Activated CD8-positive, alpha-beta T cell treated with anti-CD3 and anti-CD28 coated beads, Interleukin-2, amount 10 ng/mL, durations not matched to agents 7 days and 5 days (primary cell): ENCODE data around the gene ZFHX2. TPM values are rescaled to one million over a fixed set of nuclear protein-coding genes. Genes with fewer than 3 reads are reported as not detected.

ENCODE experiments used
- ATAC-seq: fragments of 150-1000 bp; cut with Tn5 transposase; one replicate; pipeline ENCODE4 v1.10.0; 2021; ENCODE audit warnings: moderate library complexity
- CTCF ChIA-PET: fragments of 350-600 bp; sonication (Branson Sonifier 250); formaldehyde crosslinking; loops from one replicate; lab custom pipeline; 2021; ENCODE audit warnings: antibody characterized with exemption; lab: Charles Lee
- POLR2A ChIA-PET: fragments of 350-600 bp; sonication (Branson Sonifier 250); formaldehyde crosslinking; loops from one replicate; lab custom pipeline; 2021; ENCODE audit warnings: antibody characterized with exemption; lab: Charles Lee
- DNase-seq: peaks from one replicate; pipeline ENCODE4 v3.0.0-alpha.2; 2020
- H3K27ac Mint-ChIP-seq: one replicate; pipeline ENCODE4 v1.8.0; 2021; ENCODE audit warnings: mild to moderate bottlenecking, mixed read lengths
- H3K27me3 Mint-ChIP-seq: one replicate; pipeline ENCODE4 v1.8.0; 2021; ENCODE audit warnings: low read depth, mixed read lengths
- H3K36me3 Mint-ChIP-seq: one replicate; pipeline ENCODE4 v1.8.0; 2021; ENCODE audit warnings: low read depth, mixed read lengths
- H3K4me1 Mint-ChIP-seq: one replicate; pipeline ENCODE4 v1.8.0; 2021; ENCODE audit warnings: low read depth, mixed read lengths
- H3K4me3 Mint-ChIP-seq: one replicate; pipeline ENCODE4 v1.8.0; 2021; ENCODE audit warnings: mild to moderate bottlenecking, mixed read lengths
- H3K9me3 Mint-ChIP-seq: one replicate; pipeline ENCODE4 v1.8.0; 2022; ENCODE audit warnings: mixed read lengths; ENCODE audit not compliant: insufficient read depth
- total RNA-seq, 2 experiments: library from RNA; stranded (reverse); gene quantifications; one replicate each; pipeline ENCODE4 v1.2.3, GENCODE V29; 2021

Gene ZFHX2
- total RNA-seq, 2 experiments from 2014 or later = 0.90 to 1.5 TPM

GRCh38 chr14:23580948-23581281 lies 29.4 kb upstream of the ZFHX2 start:
- no peak for DNase-seq
- Mint-ChIP-seq H3K36me3 (no peaks in the 10 kb centered on the region), H3K27me3 (peaks cover 50% of the 10 kb centered on the region), H3K9me3 (no peaks in the 10 kb centered on the region), H3K4me3 (no peak overlapping the region), H3K4me1 (peaks cover 8% of the 10 kb centered on the region), H3K27ac (no peak overlapping the region)
- ATAC-seq = no peak
- ChIA-PET CTCF (interaction anchor here (0.6 to 3.3 kb wide), 4 partner anchors 8 to 51 kb away, joined by 3 to 9 read pairs (median 4); no protein-coding TSS in a partner anchor), POLR2A (interaction anchor here (0.6 kb wide), 1 partner anchor 27 kb away, joined by 3 read pairs; no protein-coding TSS in a partner anchor)

GRCh38 chr14:23580152-23580926 lies 28.8 kb upstream of the ZFHX2 start:
- H3K27me3 Mint-ChIP-seq = peaks cover 51% of the 10 kb centered on the region
- POLR2A ChIA-PET = no interaction called here
- H3K27ac Mint-ChIP-seq = no peak overlapping the region
- no peak for ATAC-seq
- CTCF ChIA-PET = interaction anchor here (1.0 to 3.3 kb wide), 3 partner anchors 9 to 51 kb away, joined by 3 to 9 read pairs (median 4); no protein-coding TSS in a partner anchor
- DNase-seq = peak; percentile 19
- H3K4me3 Mint-ChIP-seq = no peak overlapping the region
- H3K36me3 Mint-ChIP-seq = no peaks in the 10 kb centered on the region
- H3K9me3 Mint-ChIP-seq = no peaks in the 10 kb centered on the region
- H3K4me1 Mint-ChIP-seq = peaks cover 9% of the 10 kb centered on the region

- Mint-ChIP-seq H3K4me1 (peaks cover 11% of the 10 kb centered on the region), H3K4me3 (no peak overlapping the region), H3K9me3 (no peaks in the 10 kb centered on the region), H3K36me3 (no peaks in the 10 kb centered on the region), H3K27me3 (peaks cover 57% of the 10 kb centered on the region), H3K27ac (no peak overlapping the region)
- DNase-seq (peak; percentile 16), ATAC-seq (no peak)
- ChIA-PET CTCF (interaction anchor here (1.0 to 3.3 kb wide), 2 partner anchors 9 to 20 kb away, joined by 3 to 9 read pairs; no protein-coding TSS in a partner anchor), POLR2A (no interaction called here)
Observed at GRCh38 chr14:23579739-23580138, 28.2 kb upstream of the ZFHX2 start.

DNA sequence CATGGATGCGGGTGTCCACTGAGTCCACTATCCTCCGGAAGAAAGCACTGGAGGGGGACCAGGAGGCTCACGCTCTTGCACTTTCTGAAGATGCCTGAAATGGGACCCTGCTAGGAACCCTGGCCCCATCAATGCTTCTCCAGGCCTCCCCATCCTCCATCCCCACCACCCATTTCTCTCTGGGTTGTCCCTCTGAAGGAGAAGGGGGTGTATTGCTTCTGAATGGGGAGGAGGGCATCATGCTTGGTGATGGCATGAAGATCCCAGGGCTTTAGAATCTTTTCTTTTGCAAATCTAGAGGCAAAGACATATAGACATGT lies 27.7 kb upstream of the ZFHX2 start:
- no peaks in the 10 kb centered on the region for H3K36me3 Mint-ChIP-seq
- POLR2A ChIA-PET = no interaction called here

DNA sequence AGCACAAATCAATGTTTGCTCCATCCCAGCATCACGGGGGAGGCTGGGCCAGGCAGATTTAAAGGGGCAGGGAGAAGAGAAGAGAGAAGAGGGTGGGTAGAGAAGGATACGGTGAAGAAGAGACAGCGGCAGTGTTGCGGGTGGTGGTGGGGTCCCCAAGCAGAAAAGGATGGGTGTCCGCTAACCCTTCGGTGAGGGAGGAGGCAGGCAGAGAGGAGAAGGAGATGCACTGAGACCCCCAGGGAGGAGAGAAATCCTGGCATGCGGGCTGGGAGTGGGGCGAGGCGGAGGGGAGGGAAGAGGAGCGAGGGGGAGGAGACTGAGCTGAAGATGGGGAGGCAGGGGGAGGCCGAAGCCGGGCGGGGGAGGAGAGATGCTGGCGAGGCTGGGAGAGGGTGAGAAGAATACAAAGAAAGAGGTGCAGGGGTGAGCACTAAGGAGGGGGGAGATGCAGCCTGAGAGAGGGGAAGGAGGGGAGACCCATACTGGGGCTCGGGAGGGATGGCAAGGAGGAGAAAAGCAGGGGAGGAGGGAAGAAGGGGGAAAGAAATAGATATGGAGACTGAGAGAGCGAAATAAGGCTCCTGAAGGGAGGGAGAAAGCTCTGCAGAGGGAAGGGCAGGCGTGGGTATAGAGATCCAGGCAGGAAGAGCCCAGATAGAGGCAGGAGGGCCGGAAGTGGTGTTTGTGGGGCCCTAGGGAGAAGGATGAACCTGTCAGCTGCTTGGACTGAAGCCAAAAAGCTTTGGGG lies 27.2 kb upstream of the ZFHX2 start, which contains the start of gene JPH4:
JPH4 (minus strand) TSS at position 231 of the 751 bp plus-strand sequence. CDS start 1,337 bp downstream, outside the sequence.
- H3K9me3 Mint-ChIP-seq = no peaks in the 10 kb centered on the region
- DNase-seq (peak; percentile 16), ATAC-seq (no peak)
- POLR2A ChIA-PET = no interaction called here
- peaks cover 11% of the 10 kb centered on the region for H3K4me1 Mint-ChIP-seq
- H3K27me3 Mint-ChIP-seq = peaks cover 57% of the 10 kb centered on the region
- CTCF ChIA-PET = interaction anchor here (0.8 kb wide), 1 partner anchor 53 kb away, joined by 3 read pairs; no protein-coding TSS in a partner anchor
- no peak within 1 kb of the TSS for H3K27ac Mint-ChIP-seq
- H3K36me3 Mint-ChIP-seq = no peaks in the 10 kb centered on the region
- no peak within 1 kb of the TSS for H3K4me3 Mint-ChIP-seq

More for the DNA sequence above, 27.7 kb upstream of the ZFHX2 start:
- Mint-ChIP-seq H3K4me1 (peaks cover 11% of the 10 kb centered on the region), H3K4me3 (no peak overlapping the region), H3K27ac (no peak overlapping the region), H3K9me3 (no peaks in the 10 kb centered on the region), H3K27me3 (peaks cover 58% of the 10 kb centered on the region)
- ATAC-seq = no peak
- CTCF ChIA-PET = no interaction called here
- DNase-seq = no peak

DNA sequence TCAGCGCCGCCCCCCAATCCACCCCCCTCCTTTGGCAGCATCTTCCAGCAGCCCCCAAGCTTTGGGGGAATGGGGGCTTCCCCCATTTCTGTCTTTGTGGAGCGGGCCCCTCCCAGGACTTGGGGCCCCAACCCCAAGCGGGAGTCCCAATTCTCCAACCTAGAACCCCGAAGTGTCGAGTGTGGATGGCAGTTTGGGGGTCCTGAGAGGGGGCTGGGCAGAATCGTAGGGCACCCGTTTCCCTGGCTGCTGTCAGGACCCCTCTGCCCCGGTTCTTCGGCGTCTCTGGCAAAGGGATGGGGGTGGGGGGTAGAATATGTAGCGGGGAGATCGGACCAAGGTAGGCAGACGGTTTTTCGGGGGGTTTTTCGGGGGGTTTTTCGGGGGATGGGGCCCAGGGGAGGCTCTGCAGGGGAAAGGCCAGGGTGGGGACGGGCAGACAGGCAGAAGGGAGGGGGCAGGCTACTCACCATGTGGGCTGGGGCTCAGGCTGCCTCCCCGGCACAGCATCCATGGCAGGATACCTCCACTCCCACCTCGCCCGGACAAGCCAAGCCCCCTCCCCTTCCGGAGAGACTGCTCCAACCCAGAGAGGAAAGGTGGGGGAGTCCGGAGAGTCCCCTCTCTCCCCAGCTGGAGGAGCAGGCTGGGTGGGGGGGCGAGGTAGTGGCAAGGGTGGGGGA lies 26.3 kb upstream of the ZFHX2 start:
- ChIA-PET POLR2A (no interaction called here), CTCF (interaction anchor here (0.8 kb wide), 1 partner anchor 54 kb away, joined by 3 read pairs; no protein-coding TSS in a partner anchor)
- H3K4me3 Mint-ChIP-seq = no peak overlapping the region

DNA sequence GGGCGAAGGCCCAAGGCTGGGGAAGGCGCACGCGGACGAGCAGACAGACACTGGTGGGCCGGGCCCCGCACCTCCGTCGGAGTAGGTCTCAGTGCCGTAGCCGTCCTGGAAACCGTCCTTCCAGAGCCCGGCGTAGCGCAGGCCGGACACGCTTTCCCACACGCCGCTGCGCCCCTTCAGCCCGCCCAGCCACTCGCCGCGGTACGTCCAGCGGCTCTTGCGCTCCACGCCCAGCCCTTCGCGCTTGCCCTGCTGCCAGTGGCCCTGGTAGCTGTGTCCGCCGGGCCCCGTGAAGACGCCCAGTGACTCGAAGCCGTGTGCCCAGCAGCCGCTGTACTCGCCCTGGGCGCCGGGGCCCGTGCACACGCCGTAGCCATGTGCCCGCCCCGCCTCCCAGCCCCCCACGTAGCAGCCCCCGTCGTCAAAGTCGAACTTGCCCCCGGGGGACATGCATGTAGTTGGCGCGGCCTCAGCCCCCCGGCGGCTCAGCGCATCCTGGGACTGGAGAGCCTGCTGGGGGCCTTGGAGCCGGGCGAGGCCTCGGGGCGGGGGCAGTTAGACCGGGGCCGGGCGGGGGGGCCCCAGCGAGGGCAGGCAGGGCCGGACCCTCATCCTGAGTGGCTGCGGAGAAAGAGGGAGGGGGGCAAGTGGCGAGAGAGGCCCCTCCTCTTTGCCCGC lies 25.6 kb upstream of the ZFHX2 start:
- Mint-ChIP-seq H3K27ac (no peak overlapping the region), H3K4me1 (peaks cover 22% of the 10 kb centered on the region), H3K9me3 (no peaks in the 10 kb centered on the region), H3K36me3 (no peaks in the 10 kb centered on the region), H3K27me3 (peaks cover 58% of the 10 kb centered on the region), H3K4me3 (peak overlapping the region; percentile 12)
- ATAC-seq (peak; percentile 33), DNase-seq (peak; percentile 19)
- ChIA-PET CTCF (no interaction called here), POLR2A (no interaction called here)

More for the DNA sequence above, 26.3 kb upstream of the ZFHX2 start:
- no peak overlapping the region for H3K27ac Mint-ChIP-seq
- peaks cover 56% of the 10 kb centered on the region for H3K27me3 Mint-ChIP-seq
- no peaks in the 10 kb centered on the region for H3K9me3 Mint-ChIP-seq
- peaks cover 15% of the 10 kb centered on the region for H3K4me1 Mint-ChIP-seq
- H3K36me3 Mint-ChIP-seq = no peaks in the 10 kb centered on the region
- no peak for ATAC-seq
- DNase-seq = no peak

GRCh38 chr14:23573384-23574015 lies 21.9 kb upstream of the ZFHX2 start:
- no peaks in the 10 kb centered on the region for H3K36me3 Mint-ChIP-seq
- no peak for ATAC-seq
- ChIA-PET POLR2A (no interaction called here), CTCF (interaction anchor here (1.3 kb wide), 2 partner anchors 14 to 15 kb away, joined by 6 to 8 read pairs; no protein-coding TSS in a partner anchor)
- H3K27me3 Mint-ChIP-seq = peaks cover 42% of the 10 kb centered on the region
- H3K27ac Mint-ChIP-seq = no peak overlapping the region
- H3K4me3 Mint-ChIP-seq = no peak overlapping the region
- H3K9me3 Mint-ChIP-seq = no peaks in the 10 kb centered on the region
- peaks cover 35% of the 10 kb centered on the region for H3K4me1 Mint-ChIP-seq
- DNase-seq = peak; percentile 14

- peak overlapping the region; percentile 21 for H3K27ac Mint-ChIP-seq
- CTCF ChIA-PET = interaction anchor here (1.0 to 1.3 kb wide), 3 partner anchors 13 to 38 kb away, joined by 3 to 8 read pairs (median 6); no protein-coding TSS in a partner anchor
- POLR2A ChIA-PET = no interaction called here
- ATAC-seq (no peak), DNase-seq (peak; percentile 17)
- no peaks in the 10 kb centered on the region for H3K36me3 Mint-ChIP-seq
- peaks cover 36% of the 10 kb centered on the region for H3K27me3 Mint-ChIP-seq
- H3K4me1 Mint-ChIP-seq = peaks cover 42% of the 10 kb centered on the region
- no peak overlapping the region for H3K4me3 Mint-ChIP-seq
- H3K9me3 Mint-ChIP-seq = no peaks in the 10 kb centered on the region
Observed at GRCh38 chr14:23572836-23573235, 21.3 kb upstream of the ZFHX2 start.

DNA sequence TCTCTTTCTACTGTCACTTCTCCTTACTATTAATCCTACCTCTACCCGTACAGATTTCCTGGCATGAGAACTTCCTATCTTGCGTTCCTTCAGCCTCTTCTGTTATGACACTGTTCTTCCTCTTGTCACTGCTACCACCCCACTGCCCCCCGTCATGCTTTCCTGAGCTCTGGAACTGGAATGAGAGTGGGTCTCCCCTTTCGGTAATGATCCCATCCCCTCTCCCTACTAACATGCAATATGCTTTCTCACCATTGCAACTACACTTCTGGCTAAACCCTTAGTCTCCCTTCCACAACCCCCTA lies 20.9 kb upstream of the ZFHX2 start:
- H3K27ac Mint-ChIP-seq = peak overlapping the region; percentile 21
- peaks cover 33% of the 10 kb centered on the region for H3K27me3 Mint-ChIP-seq
- H3K4me3 Mint-ChIP-seq = no peak overlapping the region
- peaks cover 46% of the 10 kb centered on the region for H3K4me1 Mint-ChIP-seq
- no peaks in the 10 kb centered on the region for H3K9me3 Mint-ChIP-seq
- POLR2A ChIA-PET = no interaction called here
- ATAC-seq (no peak), DNase-seq (no peak)
- H3K36me3 Mint-ChIP-seq = peaks cover 1% of the 10 kb centered on the region
- CTCF ChIA-PET = interaction anchor here (0.5 to 1.3 kb wide), 4 partner anchors 13 to 38 kb away, joined by 3 to 8 read pairs (median 5); no protein-coding TSS in a partner anchor
